ENCODE measurements around the gene MYORG.

GRCh38 chr9:34400686-34401602 is 24.2 kb upstream of the MYORG start:
- no peak for TF ChIP-seq CTCF (IDR thresholded peaks at IDR 0.05; ENCODE audit: low read depth, low read length)
- no peak for TF ChIP-seq EZH2phosphoT487 (IDR thresholded peaks at IDR 0.05; ENCODE audit: low read depth)
